T-cell (primary cell): Measurements from ENCODE around the gene PTH2. TPM values are rescaled to one million over a fixed set of nuclear protein-coding genes. Genes with fewer than 3 reads are reported as not detected.

Experiments
- ATAC-seq, 4 experiments: fragments of 200-7000 bp in 3 of 4; fragments of 150-1000 bp in 1 of 4; cut with Tn5 transposase; replicated peaks in 1 of 4; 1 replicate in 3 of 4; 2 replicates in 1 of 4; pipeline ENCODE4 v1.10.0; 2021; ENCODE audit warnings: moderate library complexity in 3 of 4, mild to moderate bottlenecking in 2 of 4, moderate number of reproducible peaks in 1 of 4
- CTCF ChIA-PET, 2 donors: fragments of 300-600 bp; sonication (Branson Sonifier 250); formaldehyde crosslinking; loops; one replicate each; lab custom pipeline; 2022; ENCODE audit warnings: antibody characterized with exemption in 2 of 2; lab: Charles Lee
- POLR2A ChIA-PET, 2 donors: fragments of 300-600 bp; sonication (Branson Sonifier 250); formaldehyde crosslinking; loops; one replicate each; lab custom pipeline; 2022; ENCODE audit warnings: antibody characterized with exemption in 2 of 2; lab: Charles Lee
- DNase-seq, 35 experiments: peaks; one replicate each; pipeline versions ENCODE4 v3.0.0 to v3.0.0-alpha.2; 2013 to 2023
- H3K27ac ChIP-seq: one replicate; pipeline ENCODE4 v1.5.1; 2013; ENCODE audit warnings: low read length
- H3K27me3 ChIP-seq, 2 experiments: replicated peaks in 1 of 2; 1 replicate in 1 of 2; 2 replicates in 1 of 2; pipeline versions ENCODE4 v1.6.1 to v1.7.0; 2013; ENCODE audit warnings: low read length in 1 of 2, mixed read lengths in 1 of 2; ENCODE audit not compliant: control insufficient read depth in 2 of 2, insufficient read depth in 2 of 2; ENCODE audit errors: extremely low read depth in 1 of 2
- H3K36me3 ChIP-seq, 2 donors: 1 replicate in 1 of 2; 2 replicates in 1 of 2; pipeline versions ENCODE4 v1.6.1 to v1.7.0; 2013; ENCODE audit warnings: low read length in 1 of 2; ENCODE audit not compliant: control insufficient read depth in 2 of 2, insufficient read depth in 1 of 2; ENCODE audit errors: extremely low read depth in 1 of 2
- H3K4me1 ChIP-seq, 2 experiments: 1 replicate in 1 of 2; 2 replicates in 1 of 2; pipeline versions ENCODE4 v1.6.1 to v1.7.0; 2013; ENCODE audit warnings: low read length in 2 of 2, mixed read lengths in 1 of 2; ENCODE audit not compliant: insufficient read depth in 2 of 2, control insufficient read depth in 1 of 2; ENCODE audit errors: extremely low read depth in 1 of 2
- H3K4me3 ChIP-seq, 2 donors: 1 replicate in 1 of 2; 2 replicates in 1 of 2; pipeline versions ENCODE4 v1.5.1 to v1.7.0; 2013; ENCODE audit warnings: mild to moderate bottlenecking in 2 of 2, low read length in 1 of 2, moderate library complexity in 1 of 2; ENCODE audit not compliant: control insufficient read depth in 1 of 2; ENCODE audit errors: extremely low read depth in 1 of 2
- H3K9me3 ChIP-seq: 2 replicates; pipeline ENCODE4 v1.7.0; 2013
- H3K27ac Mint-ChIP-seq, 2 donors: one replicate each; pipeline ENCODE4 v1.8.0; 2020 to 2021; ENCODE audit warnings: mild to moderate bottlenecking in 2 of 2, mixed read lengths in 2 of 2
- H3K27me3 Mint-ChIP-seq, 2 donors: one replicate each; pipeline ENCODE4 v1.8.0; 2021 to 2022; ENCODE audit warnings: mixed read lengths in 2 of 2
- H3K36me3 Mint-ChIP-seq: one replicate; pipeline ENCODE4 v1.8.0; 2021; ENCODE audit warnings: mixed read lengths
- H3K4me1 Mint-ChIP-seq, 3 donors: one replicate each; pipeline ENCODE4 v1.8.0; 2020 to 2022; ENCODE audit warnings: mixed read lengths in 3 of 3, mild to moderate bottlenecking in 1 of 3
- H3K4me3 Mint-ChIP-seq, 3 donors: one replicate each; pipeline ENCODE4 v1.8.0; 2020 to 2022; ENCODE audit warnings: mild to moderate bottlenecking in 3 of 3, mixed read lengths in 3 of 3, moderate library complexity in 3 of 3
- H3K9me3 Mint-ChIP-seq, 3 donors: one replicate each; pipeline ENCODE4 v1.8.0; 2020 to 2022; ENCODE audit warnings: mixed read lengths in 3 of 3
- WGBS: methylation state at CpG from one replicate; pipeline ENCODE4 v1.1.5; 2013; ENCODE audit warnings: missing lambda C conversion rate; ENCODE audit not compliant: insufficient coverage; 5-methylcytosine and 5-hydroxymethylcytosine counted together
- total RNA-seq, 35 experiments: library from RNA in 6 of 35; stranded (reverse) in 6 of 35; fragments of 120-200 nt in 1 of 35; gene quantifications; one replicate each; pipeline versions ENCODE4 v1.2.1 to v1.2.4 and lab custom pipeline; 2013 to 2026

Gene PTH2
- total RNA-seq, 5 donors from 2014 or later (not counting 1 experiment from before 2014, with no cell fraction given), result not detected

GRCh38 chr19:49415102-49415809 lies 8.0 kb downstream of the PTH2 start:
- H3K36me3 ChIP-seq, result no peaks in the 10 kb centered on the region
- ATAC-seq, result no peak
- Mint-ChIP-seq H3K27ac (no peak overlapping the region), H3K27me3 (peaks cover 23 to 32% of the 10 kb centered on the region in 2 donors), H3K36me3 (no peaks in the 10 kb centered on the region), H3K4me3 (no peak overlapping the region), H3K9me3 (no peaks in the 10 kb centered on the region), H3K4me1 (peaks cover 19 to 24% (median 22%) of the 10 kb centered on the region in 3 donors)
- DNase-seq, result no peak
- CTCF ChIA-PET, result no interaction called here
- no peak overlapping the region for H3K4me3 ChIP-seq
- 51% methylated on average over 11 of the region's 15 CpGs for WGBS
- H3K4me1 ChIP-seq, result peaks cover 13 to 23% of the 10 kb centered on the region in 2 experiments
- H3K9me3 ChIP-seq, result no peaks in the 10 kb centered on the region
- H3K27ac ChIP-seq, result no peak overlapping the region
- H3K27me3 ChIP-seq, result peaks cover 0 to 44% of the 10 kb centered on the region in 2 experiments
- POLR2A ChIA-PET, result no interaction called here

- ChIA-PET CTCF (no interaction called here), POLR2A (no interaction called here)
- DNase-seq (no peak), ATAC-seq (no peak)
- Histone ChIP-seq H3K9me3 (no peaks in the 10 kb centered on the region), H3K36me3 (no peaks in the 10 kb centered on the region), H3K4me1 (peaks cover 22 to 33% of the 10 kb centered on the region in 2 experiments), H3K27ac (no peak overlapping the region), H3K4me3 (no peak overlapping the region), H3K27me3 (peaks cover 0 to 37% of the 10 kb centered on the region in 2 experiments)
- Mint-ChIP-seq H3K27ac (no peak overlapping the region), H3K4me3 (no peak overlapping the region), H3K36me3 (no peaks in the 10 kb centered on the region), H3K27me3 (peaks cover 13 to 22% of the 10 kb centered on the region in 2 donors), H3K4me1 (peaks cover 29 to 33% (median 32%) of the 10 kb centered on the region in 3 donors), H3K9me3 (no peaks in the 10 kb centered on the region)
- 94% methylated on average over 3 of the region's 3 CpGs for WGBS
Observed at GRCh38 chr19:49414256-49414655, 9.0 kb downstream of the PTH2 start.

- peaks cover 0 to 31% of the 10 kb centered on the region in 2 experiments for H3K27me3 ChIP-seq
- ChIA-PET CTCF (interaction anchor here in 1 of 2 donors (0.6 kb wide), 1 partner anchor 13 kb away, joined by 10 read pairs; no protein-coding TSS in a partner anchor), POLR2A (no interaction called here)
- Mint-ChIP-seq H3K27me3 (peaks cover 5 to 13% of the 10 kb centered on the region in 2 donors), H3K4me3 (no peak overlapping the region), H3K27ac (no peak overlapping the region), H3K36me3 (no peaks in the 10 kb centered on the region), H3K9me3 (no peaks in the 10 kb centered on the region), H3K4me1 (peaks cover 37 to 42% (median 41%) of the 10 kb centered on the region in 3 donors)
- no peaks in the 10 kb centered on the region for H3K9me3 ChIP-seq
- ATAC-seq (no peak), DNase-seq (no peak)
- WGBS, result 92% methylated on average over 4 of the region's 9 CpGs
- no peak overlapping the region for H3K27ac ChIP-seq
- no peaks in the 10 kb centered on the region for H3K36me3 ChIP-seq
- peaks cover 31 to 42% of the 10 kb centered on the region in 2 experiments for H3K4me1 ChIP-seq
- no peak overlapping the region for H3K4me3 ChIP-seq
Observed at GRCh38 chr19:49413348-49413747, 9.9 kb downstream of the PTH2 start.

GRCh38 chr19:49411681-49412326 lies 11.4 kb downstream of the PTH2 start:
- ChIA-PET POLR2A (interaction anchor here (0.7 to 1.0 kb wide), 2 partner anchors 12 to 67 kb away, joined by 4 read pairs; no protein-coding TSS in a partner anchor), CTCF (no interaction called here)
- ATAC-seq (no peak), DNase-seq (no peak)
- H3K4me1 ChIP-seq, result peaks cover 36 to 57% of the 10 kb centered on the region in 2 experiments
- H3K27ac Mint-ChIP-seq, result peak overlapping the region; percentile 78 to 80
- no peaks in the 10 kb centered on the region for H3K9me3 Mint-ChIP-seq
- H3K36me3 Mint-ChIP-seq, result no peaks in the 10 kb centered on the region
- H3K4me3 Mint-ChIP-seq, result peak overlapping the region in 1 of 3 donors; percentile 30
- H3K9me3 ChIP-seq, result no peaks in the 10 kb centered on the region
- no peak overlapping the region for H3K27ac ChIP-seq
- H3K4me1 Mint-ChIP-seq, result peaks cover 48 to 55% (median 51%) of the 10 kb centered on the region in 3 donors
- peaks cover 0 to 17% of the 10 kb centered on the region in 2 experiments for H3K27me3 ChIP-seq
- H3K36me3 ChIP-seq, result no peaks in the 10 kb centered on the region
- WGBS, result 65% methylated on average over 2 of the region's 3 CpGs
- no peak overlapping the region for H3K4me3 ChIP-seq
- peaks cover 0 to 3% of the 10 kb centered on the region in 2 donors for H3K27me3 Mint-ChIP-seq

- 32% methylated on average over 3 of the region's 5 CpGs for WGBS
- ChIA-PET CTCF (interaction anchor here in 1 of 2 donors (0.5 kb wide), 1 partner anchor 76 kb away, joined by 4 read pairs; no protein-coding TSS in a partner anchor), POLR2A (no interaction called here)
- Histone ChIP-seq H3K4me1 (peaks cover 36 to 65% of the 10 kb centered on the region in 2 experiments), H3K27me3 (peaks cover 0 to 8% of the 10 kb centered on the region in 2 experiments), H3K4me3 (no peak overlapping the region), H3K36me3 (no peaks in the 10 kb centered on the region), H3K9me3 (no peaks in the 10 kb centered on the region), H3K27ac (peak overlapping the region; percentile 65)
- Mint-ChIP-seq H3K27me3 (no peaks in the 10 kb centered on the region), H3K36me3 (no peaks in the 10 kb centered on the region), H3K4me3 (peak overlapping the region; percentile 7 to 76 (median 53)), H3K4me1 (peaks cover 50 to 65% (median 57%) of the 10 kb centered on the region in 3 donors), H3K9me3 (no peaks in the 10 kb centered on the region), H3K27ac (peak overlapping the region; percentile 87 to 96)
- ATAC-seq, result peak; percentile 60 to 81 (median 74)
- peak in 3 of 35 experiments; percentile 34 to 44 (median 35) for DNase-seq
Observed at GRCh38 chr19:49409441-49410029, 13.7 kb downstream of the PTH2 start.
